ENCODE data around the gene SRRM5.

SRRM5 gene

DNA sequence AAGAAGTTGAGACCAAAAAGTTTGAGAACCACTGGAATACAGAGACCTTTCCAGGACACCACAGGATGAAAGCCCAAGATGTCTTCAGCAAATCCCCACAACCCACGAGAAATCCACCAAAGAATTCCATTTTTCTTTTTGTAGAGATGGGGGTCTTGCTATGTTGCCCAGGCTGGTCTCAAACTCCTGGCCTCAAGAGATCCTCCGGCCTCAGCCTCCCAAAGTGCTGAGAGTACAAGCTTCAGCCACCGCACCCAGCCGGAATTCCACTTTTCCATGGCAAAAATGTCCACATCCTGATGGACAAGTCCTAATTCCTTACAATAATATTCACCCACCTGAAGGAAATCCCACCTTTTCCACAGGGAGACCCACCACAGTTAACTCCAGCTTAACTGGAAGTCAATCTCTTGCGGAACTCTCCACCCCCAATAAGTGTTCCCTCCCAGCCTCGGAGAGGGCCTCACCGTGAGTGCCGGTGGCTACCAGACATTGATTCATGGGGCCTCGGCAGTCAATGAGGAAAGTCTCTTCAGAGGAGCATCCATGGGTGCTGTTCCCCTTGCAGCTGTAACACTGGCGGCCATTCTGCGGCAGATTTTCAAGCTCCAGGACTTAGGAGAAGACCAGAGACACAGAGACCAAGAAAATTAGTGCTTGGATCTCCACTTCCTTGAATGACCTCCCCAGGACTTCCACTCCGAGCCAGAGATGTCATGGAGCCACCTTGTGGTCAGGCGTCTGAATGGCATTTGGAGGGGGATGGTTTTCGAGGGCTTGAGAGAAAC lies 40.1 kb downstream of the SRRM5 start:
- H3K27ac Mint-ChIP-seq = no peak overlapping the region
- no peaks in the 10 kb centered on the region for H3K27me3 Mint-ChIP-seq
- peaks cover 7% of the 10 kb centered on the region for H3K36me3 Mint-ChIP-seq
- H3K9me3 Mint-ChIP-seq (ENCODE audit: low read depth) = no peaks in the 10 kb centered on the region
- no peak overlapping the region for H3K4me3 Mint-ChIP-seq
- H3K4me1 Mint-ChIP-seq (ENCODE audit: low read depth) = no peaks in the 10 kb centered on the region

DNA sequence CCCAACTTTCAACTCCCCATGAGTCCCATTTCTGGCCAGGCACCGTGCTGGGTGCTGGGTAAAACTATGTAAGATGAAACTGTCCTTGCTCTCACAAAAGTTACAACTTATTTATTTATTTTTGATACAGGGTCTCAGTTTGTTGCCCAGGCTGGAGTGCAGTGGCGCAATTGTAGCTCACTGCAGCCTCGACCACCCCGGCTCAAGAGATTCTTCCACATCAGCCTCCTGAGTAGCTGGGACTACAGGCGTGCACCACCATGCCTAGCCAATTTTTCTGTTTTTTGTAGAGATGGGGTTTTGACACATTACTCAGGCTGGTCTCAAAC lies 40.6 kb downstream of the SRRM5 start:
- Mint-ChIP-seq H3K4me1 (ENCODE audit: low read depth) (no peaks in the 10 kb centered on the region), H3K27me3 (no peaks in the 10 kb centered on the region), H3K9me3 (ENCODE audit: low read depth) (no peaks in the 10 kb centered on the region), H3K36me3 (peaks cover 7% of the 10 kb centered on the region), H3K4me3 (no peak overlapping the region), H3K27ac (no peak overlapping the region)

DNA sequence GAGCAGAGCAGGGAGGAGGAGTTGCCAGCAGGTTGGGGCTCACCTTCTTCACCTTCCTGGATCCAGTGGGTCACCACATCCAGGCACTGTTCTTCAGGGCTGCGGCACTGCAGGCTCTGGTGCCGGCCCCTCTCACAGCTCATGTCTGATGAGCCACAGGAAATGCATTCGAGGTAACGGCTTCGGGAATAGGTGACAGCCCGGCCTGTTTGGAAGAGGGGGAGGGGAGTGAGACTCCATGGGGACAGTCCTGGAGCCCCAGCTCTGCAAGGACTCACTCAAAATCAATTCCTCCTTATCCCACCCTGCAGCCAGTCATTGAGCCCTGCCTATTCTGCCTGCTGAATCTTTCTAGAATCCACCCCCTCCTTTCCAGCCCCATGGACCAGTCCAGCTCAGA lies 44.5 kb downstream of the SRRM5 start:
- H3K27ac Mint-ChIP-seq = no peak overlapping the region
- peaks cover 9% of the 10 kb centered on the region for H3K9me3 Mint-ChIP-seq (ENCODE audit: low read depth)
- H3K4me3 Mint-ChIP-seq = no peak overlapping the region
- peaks cover 19% of the 10 kb centered on the region for H3K36me3 Mint-ChIP-seq
- H3K4me1 Mint-ChIP-seq (ENCODE audit: low read depth) = no peaks in the 10 kb centered on the region
- no peaks in the 10 kb centered on the region for H3K27me3 Mint-ChIP-seq

DNA sequence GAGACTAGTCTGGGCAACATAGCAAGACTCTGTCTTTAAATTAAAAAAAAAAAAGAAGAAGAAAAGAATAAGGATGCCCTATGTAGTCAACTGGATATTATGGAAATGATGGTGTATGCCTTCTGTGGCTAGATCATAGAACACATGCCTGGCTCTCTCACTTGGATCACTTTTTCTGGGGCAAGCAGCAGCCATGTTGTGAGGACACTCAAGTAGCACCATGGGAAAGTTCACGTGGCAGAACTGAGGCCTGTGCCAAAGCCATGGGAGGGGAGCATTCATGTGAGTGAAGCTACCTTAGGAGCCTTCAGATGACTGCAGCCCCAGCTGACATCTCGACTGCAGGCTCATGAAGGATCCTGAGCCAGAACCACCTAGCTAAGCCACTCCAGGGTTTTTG lies 46.1 kb downstream of the SRRM5 start:
- no peaks in the 10 kb centered on the region for H3K4me1 Mint-ChIP-seq (ENCODE audit: low read depth)
- H3K4me3 Mint-ChIP-seq = no peak overlapping the region
- H3K9me3 Mint-ChIP-seq (ENCODE audit: low read depth) = peaks cover 9% of the 10 kb centered on the region
- peaks cover 17% of the 10 kb centered on the region for H3K36me3 Mint-ChIP-seq
- H3K27ac Mint-ChIP-seq = no peak overlapping the region
- no peaks in the 10 kb centered on the region for H3K27me3 Mint-ChIP-seq

DNA sequence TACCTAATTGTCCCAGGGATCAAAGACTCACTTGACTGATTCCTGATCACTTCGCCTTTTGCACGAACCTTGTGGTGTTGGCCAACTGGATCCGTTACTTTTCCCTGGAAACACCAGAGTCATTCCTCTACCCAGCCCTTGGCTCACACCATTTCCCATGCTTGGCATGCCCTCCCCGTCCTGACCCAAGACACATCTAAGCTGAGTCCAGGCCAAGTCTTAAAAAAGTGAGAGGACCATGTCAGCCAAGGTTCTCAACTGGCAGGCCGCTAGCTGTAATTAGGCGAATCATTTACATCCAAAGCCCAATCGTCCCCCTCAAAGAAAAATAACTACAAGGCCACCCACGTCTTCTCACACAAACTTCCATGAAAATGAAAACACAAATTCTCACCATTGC lies 46.6 kb downstream of the SRRM5 start:
- peaks cover 2% of the 10 kb centered on the region for H3K4me1 Mint-ChIP-seq (ENCODE audit: low read depth)
- no peaks in the 10 kb centered on the region for H3K27me3 Mint-ChIP-seq
- no peak overlapping the region for H3K27ac Mint-ChIP-seq
- peaks cover 17% of the 10 kb centered on the region for H3K36me3 Mint-ChIP-seq
- peaks cover 9% of the 10 kb centered on the region for H3K9me3 Mint-ChIP-seq (ENCODE audit: low read depth)
- H3K4me3 Mint-ChIP-seq = no peak overlapping the region

DNA sequence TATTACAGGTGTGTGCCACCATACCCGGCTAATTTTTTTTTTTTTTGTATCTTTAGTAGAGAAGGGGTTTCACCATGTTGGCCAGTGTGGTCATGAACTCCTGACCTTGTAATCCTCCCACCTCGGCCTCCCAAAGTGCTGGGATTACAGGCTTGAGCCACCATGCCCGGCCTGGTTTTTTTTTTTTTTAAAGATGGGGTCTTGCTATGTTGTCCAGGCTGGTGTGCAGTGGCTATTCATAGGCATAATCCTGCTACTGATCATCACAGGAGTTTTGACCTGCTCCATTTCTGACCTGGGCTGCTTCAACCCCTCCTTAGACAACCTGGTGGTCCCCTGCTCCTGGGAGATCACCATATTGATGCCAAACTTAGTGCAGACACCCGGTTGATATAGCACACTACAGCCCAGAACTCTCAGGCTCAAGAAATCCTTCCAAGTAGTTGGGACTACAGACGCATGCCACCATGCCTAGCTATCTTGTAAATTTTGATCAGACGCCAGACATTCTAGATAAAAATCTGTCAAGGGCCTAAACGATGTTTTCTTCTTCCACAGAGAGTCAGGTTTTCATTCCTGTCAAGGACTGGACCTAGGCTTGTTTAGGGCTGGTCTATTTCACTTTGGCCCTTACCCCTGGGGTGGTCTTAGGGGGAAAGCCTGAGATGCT lies 48.5 kb downstream of the SRRM5 start:
- Mint-ChIP-seq H3K36me3 (peaks cover 20% of the 10 kb centered on the region), H3K9me3 (ENCODE audit: low read depth) (peaks cover 9% of the 10 kb centered on the region), H3K27ac (no peak overlapping the region), H3K4me3 (no peak overlapping the region), H3K4me1 (ENCODE audit: low read depth) (peaks cover 18% of the 10 kb centered on the region), H3K27me3 (no peaks in the 10 kb centered on the region)

DNA sequence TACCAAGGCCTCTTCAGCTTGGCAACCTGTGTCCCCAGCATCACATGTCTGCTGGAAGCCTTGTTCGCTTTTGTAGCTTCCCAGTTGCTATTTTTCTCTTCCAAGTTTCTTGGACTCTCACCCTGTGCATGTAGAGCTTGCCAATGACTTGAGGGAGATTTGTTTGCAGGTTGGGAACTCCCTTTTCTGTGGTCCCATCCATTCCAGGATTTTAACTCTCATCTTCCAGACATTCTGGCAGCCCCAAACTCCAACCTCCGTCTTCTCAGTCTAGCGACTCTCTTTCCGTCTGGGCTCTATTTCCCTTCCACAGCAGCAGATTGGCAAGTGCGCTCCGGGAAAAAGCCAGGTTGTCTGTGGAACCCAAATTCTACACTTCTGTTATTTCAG lies 49.1 kb downstream of the SRRM5 start:
- no peak overlapping the region for H3K27ac Mint-ChIP-seq
- peaks cover 18% of the 10 kb centered on the region for H3K4me1 Mint-ChIP-seq (ENCODE audit: low read depth)
- H3K4me3 Mint-ChIP-seq = no peak overlapping the region
- peaks cover 9% of the 10 kb centered on the region for H3K9me3 Mint-ChIP-seq (ENCODE audit: low read depth)
- peaks cover 17% of the 10 kb centered on the region for H3K36me3 Mint-ChIP-seq
- H3K27me3 Mint-ChIP-seq = no peaks in the 10 kb centered on the region

DNA sequence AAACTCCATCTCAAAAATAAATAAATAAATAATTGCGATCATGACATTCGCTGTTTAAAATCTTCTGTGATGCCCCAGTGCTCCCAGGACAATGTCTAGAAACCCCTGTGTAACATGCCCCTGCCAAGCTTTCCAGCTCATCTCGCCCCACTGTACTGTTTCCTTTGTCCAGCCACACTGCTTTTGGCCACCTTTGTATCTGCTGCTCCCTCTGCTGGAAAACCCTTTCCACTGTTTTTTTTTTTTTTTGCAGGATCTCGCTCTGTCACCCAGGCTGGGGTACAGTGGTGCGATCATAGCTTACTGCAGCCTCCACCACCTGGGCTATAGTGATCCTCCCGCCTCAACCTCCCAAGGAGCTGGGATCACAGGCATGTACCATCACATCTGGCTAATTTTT lies 50.6 kb downstream of the SRRM5 start:
- H3K27me3 Mint-ChIP-seq = no peaks in the 10 kb centered on the region
- H3K9me3 Mint-ChIP-seq (ENCODE audit: low read depth) = peaks cover 9% of the 10 kb centered on the region
- no peak overlapping the region for H3K27ac Mint-ChIP-seq
- H3K4me3 Mint-ChIP-seq = no peak overlapping the region
- H3K36me3 Mint-ChIP-seq = peaks cover 17% of the 10 kb centered on the region
- peaks cover 21% of the 10 kb centered on the region for H3K4me1 Mint-ChIP-seq (ENCODE audit: low read depth)

DNA sequence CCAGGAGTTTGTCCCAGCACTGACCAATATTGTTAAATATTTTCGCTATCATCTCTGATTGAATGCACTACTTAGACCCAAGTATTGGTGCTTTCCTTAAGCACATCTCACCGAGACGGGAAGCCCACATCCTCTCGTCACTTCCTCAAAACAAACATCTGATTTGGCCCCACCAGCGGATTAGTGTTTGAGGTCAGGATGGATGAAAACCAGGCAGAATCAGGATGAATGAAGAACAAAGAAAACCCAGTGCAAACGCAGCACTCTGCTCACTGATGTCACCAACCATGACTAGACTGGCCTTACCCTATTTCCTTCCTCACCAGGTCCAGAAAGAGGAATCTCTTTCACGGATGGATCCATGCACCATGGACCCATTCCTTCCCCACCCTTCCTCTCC lies 52.1 kb downstream of the SRRM5 start:
- no peak overlapping the region for H3K27ac Mint-ChIP-seq
- peaks cover 30% of the 10 kb centered on the region for H3K4me1 Mint-ChIP-seq (ENCODE audit: low read depth)
- H3K9me3 Mint-ChIP-seq (ENCODE audit: low read depth) = peaks cover 3% of the 10 kb centered on the region
- no peaks in the 10 kb centered on the region for H3K27me3 Mint-ChIP-seq
- peak overlapping the region; percentile 46 for H3K4me3 Mint-ChIP-seq
- H3K36me3 Mint-ChIP-seq = peaks cover 9% of the 10 kb centered on the region
